GM18505 (cell line): ENCODE measurements around the gene PNPLA7.
"Not testable (repeated sequence)": the region's sequence is repeated elsewhere in the genome, so short reads cannot be mapped to it uniquely, and the experiment has no call there.

Experiments
- ATAC-seq: cut with Tn5 transposase; IDR thresholded peaks from one replicate; pipeline ENCODE4 v1.9.1; 2021; ENCODE audit not compliant: unreplicated experiment
- POLR2A ChIP-seq: IDR thresholded peaks from 4 replicates; pipeline ENCODE4 v1.6.1; 2011; ENCODE audit warnings: borderline replicate concordance; ENCODE audit not compliant: insufficient read depth, insufficient read length; ENCODE audit errors: extremely low read depth

PNPLA7 gene

GRCh38 chr9:137550231-137550621 lies at the start of gene PNPLA7:
Gene PNPLA7 (minus strand): TSS chr9:137550402. CDS start chr9:137550197, 205 bp downstream.
- no peak for ATAC-seq
- TF ChIP-seq POLR2A, result no peak

GRCh38 chr9:137598943-137599342 lies 48.7 kb upstream of the PNPLA7 start:
- no peak for ATAC-seq
- TF ChIP-seq POLR2A, result no peak

GRCh38 chr9:137596577-137596976 lies 46.4 kb upstream of the PNPLA7 start:
- ATAC-seq, result not testable (repeated sequence)

GRCh38 chr9:137593176-137593575 lies 43.0 kb upstream of the PNPLA7 start:
- no peak for TF ChIP-seq POLR2A
- no peak for ATAC-seq

- TF ChIP-seq POLR2A, result no peak
- no peak for ATAC-seq
Observed at GRCh38 chr9:137592767-137593166, 42.6 kb upstream of the PNPLA7 start.

GRCh38 chr9:137590469-137591383 lies 40.5 kb upstream of the PNPLA7 start, which contains the start of gene ZMYND19:
Gene ZMYND19 (minus strand): TSS chr9:137590512. CDS start chr9:137590263, 249 bp downstream.
- TF ChIP-seq POLR2A, result peak; percentile 29
- peak; percentile 83 for ATAC-seq

- peak; percentile 39 for ATAC-seq
- TF ChIP-seq POLR2A, result no peak
Observed at GRCh38 chr9:137590123-137590468, 39.9 kb upstream of the PNPLA7 start.

- peak; percentile 27 for ATAC-seq
- TF ChIP-seq POLR2A, result no peak
Observed at GRCh38 chr9:137589441-137590122, 39.4 kb upstream of the PNPLA7 start.

GRCh38 chr9:137588891-137589290 lies 38.7 kb upstream of the PNPLA7 start:
- no peak for ATAC-seq
- no peak for TF ChIP-seq POLR2A

- ATAC-seq, result no peak
- TF ChIP-seq POLR2A, result no peak
Observed at GRCh38 chr9:137588311-137588710, 38.1 kb upstream of the PNPLA7 start.

- no peak for TF ChIP-seq POLR2A
- no peak for ATAC-seq
Observed at GRCh38 chr9:137586854-137587253, 36.7 kb upstream of the PNPLA7 start.

- TF ChIP-seq POLR2A, result no peak
- ATAC-seq, result no peak
Observed at GRCh38 chr9:137583957-137584356, 33.8 kb upstream of the PNPLA7 start.

GRCh38 chr9:137583347-137583746 lies 33.1 kb upstream of the PNPLA7 start:
- ATAC-seq, result no peak
- TF ChIP-seq POLR2A, result no peak
